HG03558 (cell line): ENCODE data around the gene NRF1.

Experiments used
- ATAC-seq: cut with Tn5 transposase; IDR thresholded peaks from one replicate; pipeline ENCODE4 v1.9.1; 2021; ENCODE audit warnings: moderate number of reproducible peaks; ENCODE audit not compliant: unreplicated experiment; ENCODE audit errors: extremely low read depth

The NRF1 gene

DNA sequence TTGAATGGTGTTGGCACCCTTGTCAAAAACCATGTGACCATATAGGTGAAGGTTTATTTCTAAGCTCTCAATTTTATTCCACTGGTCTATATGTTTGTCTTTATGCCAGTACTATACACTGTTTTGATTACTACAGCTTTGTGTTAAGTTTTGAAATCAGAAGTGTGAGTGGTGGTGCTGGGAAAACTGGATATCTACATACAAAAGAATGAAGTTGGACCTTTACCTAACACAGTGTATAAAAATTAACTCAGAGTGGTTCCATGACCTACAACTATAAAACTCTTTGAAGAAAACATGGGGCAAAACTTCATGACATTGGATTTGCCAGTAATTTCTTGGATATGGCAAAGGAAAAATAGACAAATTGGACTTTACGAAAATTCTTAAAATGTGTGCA, 112.2 kb downstream of the NRF1 start:
- ATAC-seq: no peak

DNA sequence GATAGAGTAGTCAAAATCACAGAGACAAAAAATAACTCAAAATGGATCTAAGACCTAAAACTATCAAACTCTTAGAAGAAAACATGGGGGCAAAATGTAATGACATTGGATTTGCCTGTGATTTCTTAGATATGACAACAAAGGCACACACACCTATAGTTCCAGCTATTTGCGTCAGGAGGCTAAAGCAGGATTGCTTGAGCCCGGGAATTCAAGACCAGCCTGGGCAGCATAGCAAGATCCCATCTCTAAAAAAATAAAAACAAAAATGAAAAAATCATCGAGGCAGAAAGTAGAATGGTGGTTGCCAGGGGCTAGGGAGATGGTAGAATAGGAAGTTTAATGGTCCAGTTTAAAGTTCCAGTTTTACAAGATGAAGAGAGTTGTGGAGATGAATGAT, 113.3 kb downstream of the NRF1 start:
- no peak for ATAC-seq

DNA sequence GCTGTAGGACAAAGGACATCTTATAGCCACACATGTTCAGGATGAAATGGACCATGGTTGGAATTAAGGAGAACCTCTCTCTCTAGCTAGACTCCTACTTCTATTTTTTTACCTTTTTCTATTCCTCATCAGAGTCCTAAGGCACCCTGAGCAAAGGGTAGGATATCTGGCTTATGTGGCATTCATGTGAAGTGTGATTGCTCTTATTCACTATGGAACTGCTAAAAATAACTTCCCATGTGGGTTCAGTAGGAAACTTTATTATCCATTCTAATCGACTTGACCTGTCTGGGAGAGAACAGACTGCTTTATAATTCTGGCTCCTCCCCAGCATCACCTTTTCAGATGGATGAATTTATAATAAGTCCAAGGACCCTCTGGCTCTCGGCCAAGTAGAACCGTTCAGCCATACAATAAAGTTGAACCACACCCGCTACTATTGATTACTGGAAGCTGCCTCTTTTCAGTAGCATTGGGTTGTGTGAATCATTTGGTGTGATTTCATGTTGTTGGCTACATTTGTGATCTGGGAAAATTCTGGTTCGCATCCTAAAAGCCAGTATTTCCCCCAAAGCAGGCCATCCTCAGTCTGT, 117.5 kb downstream of the NRF1 start:
- ATAC-seq: no peak

DNA sequence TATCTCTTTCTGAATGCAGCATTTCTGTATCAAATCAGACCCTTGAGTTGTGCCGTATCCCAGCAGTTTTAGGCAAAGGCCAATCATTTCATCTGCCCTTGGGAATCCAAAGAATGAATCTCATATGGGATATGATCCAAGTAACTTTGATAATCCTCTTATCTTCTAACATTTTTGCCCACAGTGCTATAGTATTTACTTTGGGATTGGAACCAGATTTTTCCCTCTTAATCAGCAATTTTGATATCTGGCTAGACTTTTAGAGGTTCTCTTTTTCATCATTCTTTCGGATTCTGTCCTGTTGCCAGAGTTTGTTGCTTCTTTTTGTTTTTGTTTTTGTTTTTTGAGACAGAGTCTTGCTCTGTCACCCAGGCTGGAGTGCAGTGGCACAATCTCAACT, 118.0 kb downstream of the NRF1 start:
- ATAC-seq: no peak

DNA sequence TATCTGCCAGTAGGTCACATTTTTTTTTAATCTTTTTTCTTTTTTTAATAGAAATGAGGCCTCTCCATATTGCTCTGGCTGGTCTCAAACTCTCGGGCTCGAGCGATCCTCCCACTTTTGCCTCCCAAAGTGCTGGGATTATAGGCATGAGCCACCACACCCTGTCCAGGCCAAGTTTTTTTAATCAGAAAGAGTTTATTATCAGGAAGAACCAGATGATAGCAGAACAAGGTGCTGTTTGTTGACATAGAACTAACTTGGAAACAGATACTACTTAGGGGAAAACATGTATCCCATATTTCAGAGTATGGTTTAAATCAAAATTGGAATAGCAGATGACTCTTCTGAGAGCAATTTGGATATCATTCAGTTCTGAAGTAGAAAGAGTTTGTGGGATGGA, 118.6 kb downstream of the NRF1 start:
- ATAC-seq: no peak

DNA sequence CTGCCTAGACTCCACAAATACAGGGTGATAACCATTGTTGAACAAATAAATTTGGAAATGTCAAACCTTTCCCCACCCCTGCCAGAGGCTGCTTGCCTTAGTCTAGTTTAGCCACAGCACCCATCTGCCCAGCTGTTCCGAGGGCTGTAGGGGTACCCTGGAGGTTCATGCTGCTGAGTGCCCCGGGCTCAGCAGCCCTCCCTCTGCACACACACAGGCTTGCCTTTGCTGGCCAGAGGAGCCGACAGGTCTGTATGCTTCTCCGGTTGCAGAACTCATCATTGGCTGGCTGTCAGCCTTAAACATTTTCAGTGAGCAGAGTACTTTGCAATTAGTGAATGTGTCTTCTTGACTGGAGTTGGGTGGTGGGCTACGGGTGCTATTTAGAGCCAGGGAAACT, 122.9 kb downstream of the NRF1 start:
- no peak for ATAC-seq

DNA sequence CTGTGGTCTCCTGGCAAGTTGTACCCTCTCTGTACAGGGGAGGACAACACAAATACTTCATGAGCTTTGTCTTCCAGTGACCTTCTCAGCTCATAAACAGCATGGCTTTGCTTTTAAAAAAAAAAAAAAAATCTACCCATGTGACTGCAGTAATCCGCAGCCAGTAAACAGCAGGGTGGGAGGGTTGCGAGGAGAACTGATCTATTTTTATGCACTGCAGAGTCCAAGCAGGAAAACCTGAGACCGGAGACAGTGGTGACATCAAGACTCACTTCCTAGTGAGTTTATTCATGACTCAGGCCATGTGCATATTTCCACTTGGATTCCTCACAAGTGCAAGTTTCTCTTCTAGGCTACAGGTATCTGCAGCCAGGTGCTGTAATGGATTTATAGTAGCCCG, 127.9 kb downstream of the NRF1 start:
- ATAC-seq: no peak

DNA sequence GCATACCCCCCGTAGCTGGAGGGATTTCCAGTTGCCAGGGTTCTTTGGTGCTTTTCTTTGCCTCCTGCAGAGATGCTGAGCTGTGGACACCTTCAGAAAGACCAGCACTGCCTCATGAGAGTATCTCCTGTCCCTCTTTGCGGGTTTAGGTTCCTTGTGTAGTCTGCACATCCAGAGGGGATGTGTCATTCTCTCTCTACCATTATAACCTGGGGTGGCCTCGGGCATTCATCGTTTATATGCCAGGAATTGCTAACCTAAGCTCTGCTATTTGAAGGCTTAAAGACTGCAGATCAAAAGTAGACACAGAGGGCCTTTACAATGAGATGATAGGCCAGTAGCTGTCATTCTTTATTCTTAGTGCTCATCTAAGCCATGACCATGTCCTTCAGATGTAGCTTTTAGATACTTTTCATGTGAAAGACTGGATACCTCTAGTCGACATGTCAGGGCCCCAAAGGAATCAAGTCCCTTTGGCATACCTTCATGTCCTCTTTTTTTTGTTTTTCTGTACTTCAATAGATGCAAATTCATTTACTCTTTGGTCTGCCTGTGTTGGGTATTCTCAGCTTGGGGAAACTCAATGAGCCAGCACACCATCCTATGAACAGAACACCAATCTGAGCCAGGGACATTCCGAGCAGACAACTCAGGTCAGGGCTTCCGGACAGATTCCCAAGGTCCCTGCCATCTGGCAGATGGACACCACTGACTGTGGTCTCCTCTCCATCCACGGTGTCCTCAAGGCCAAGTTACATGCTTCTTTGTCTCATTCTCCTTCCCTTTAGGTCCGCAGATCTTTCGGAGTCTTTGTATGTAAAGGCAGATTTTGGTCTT, 129.3 kb downstream of the NRF1 start:
- ATAC-seq: no peak

DNA sequence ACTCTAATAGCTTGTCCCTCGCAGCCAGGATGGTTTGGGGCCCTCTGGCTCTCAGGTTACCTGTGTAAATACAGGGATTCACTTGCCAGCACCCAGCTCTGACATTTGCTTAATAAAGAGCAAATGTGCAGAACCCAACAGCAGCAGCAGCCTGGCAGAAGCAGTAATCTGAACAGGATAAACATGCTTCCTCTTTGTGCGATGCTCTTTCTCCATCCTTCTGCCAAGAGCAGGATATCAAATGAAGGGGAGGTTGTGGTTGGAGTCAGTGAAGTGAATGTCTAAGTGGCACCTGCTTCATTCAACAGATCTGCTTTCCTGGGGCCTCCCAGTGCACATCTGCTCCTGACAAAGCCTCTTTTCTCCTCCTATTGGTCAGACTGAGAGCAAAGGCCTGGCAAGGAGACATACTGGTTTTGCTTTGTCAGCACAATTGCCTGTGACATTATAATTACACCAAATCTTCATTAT, 130.3 kb downstream of the NRF1 start:
- ATAC-seq: no peak

DNA sequence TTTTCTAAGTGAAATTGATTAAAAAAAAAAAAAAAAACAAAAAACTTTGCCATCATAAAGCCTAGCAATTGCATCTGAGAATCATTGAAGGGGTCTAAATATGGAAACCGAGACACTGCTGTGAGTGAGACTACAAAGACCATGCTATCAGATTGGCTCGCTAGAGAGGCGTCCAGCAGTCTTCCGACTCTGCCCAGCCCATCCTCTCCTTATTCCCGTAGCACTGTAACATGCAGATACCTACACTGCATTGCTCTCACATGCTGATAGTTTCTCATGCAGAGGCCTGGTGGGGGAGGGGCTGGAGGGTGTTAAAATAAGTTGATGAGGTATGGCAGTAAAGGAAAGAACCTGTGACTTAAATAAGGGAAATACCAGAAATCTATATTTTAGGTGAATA, 130.7 kb downstream of the NRF1 start:
- ATAC-seq: no peak

DNA sequence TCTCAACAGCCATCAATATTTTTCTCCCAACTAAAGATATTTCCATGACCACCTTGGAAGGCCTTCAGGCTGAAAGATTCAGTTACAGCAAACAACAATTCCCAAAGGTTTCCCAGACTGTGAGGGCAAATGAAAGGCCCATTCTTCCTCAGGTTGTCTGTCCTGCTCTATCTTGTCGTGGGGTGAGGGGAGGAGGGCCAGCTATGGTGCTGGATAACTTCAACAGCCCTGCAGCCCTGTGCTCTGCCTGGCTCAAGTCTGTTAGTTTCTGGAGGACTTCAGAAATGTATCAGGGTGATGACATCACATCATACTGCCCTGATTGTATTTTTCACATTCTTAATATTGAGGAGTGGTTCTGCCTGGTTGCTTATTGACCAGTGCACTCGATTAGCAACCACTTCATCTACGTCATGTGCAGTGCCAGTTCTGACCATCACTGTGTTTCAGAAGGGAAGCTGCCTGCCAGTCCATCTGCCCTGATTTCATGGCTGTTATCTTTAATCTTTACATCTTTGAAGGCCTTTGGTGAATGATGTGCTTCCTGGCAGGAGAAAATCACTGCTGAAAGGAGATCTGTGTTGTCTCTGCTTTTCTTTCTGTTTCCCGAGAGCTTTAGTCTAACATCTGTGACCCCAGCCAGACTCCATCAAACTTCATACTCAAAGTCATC, 135.5 kb downstream of the NRF1 start:
- ATAC-seq: no peak

DNA sequence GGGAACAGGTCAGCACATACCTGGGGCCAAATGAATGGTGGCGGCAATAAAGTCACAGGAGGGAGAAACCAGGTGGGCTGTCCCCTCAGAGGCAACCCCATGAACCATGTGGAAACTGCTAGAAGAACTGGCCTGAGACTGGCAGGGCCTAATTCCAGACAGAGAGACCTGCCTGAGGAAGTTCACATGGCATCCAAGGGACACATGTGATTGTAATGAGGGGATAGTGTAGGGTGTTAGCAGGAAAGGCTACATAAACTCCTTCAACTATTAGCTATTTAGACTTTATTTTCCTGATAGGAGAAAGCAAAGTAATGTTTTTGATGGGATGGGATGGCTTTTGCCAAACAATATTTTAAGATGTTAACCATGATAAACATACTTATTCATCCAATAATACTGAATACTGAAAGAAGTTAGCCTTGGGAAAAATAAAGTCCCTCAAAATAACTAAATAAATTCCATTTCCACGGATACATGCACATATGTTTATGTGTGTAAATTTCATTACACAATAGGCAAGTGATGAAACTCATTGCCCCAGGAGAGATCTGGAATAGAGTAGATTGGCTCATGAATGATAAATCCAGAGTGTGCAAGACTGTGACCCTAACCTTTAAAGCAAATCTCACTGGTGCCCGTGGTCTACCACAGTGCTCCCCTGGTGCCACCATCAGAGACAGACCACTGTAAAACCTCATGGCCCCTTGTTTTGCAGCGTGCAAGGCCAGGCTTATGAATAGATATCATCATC, 137.0 kb downstream of the NRF1 start:
- no peak for ATAC-seq

DNA sequence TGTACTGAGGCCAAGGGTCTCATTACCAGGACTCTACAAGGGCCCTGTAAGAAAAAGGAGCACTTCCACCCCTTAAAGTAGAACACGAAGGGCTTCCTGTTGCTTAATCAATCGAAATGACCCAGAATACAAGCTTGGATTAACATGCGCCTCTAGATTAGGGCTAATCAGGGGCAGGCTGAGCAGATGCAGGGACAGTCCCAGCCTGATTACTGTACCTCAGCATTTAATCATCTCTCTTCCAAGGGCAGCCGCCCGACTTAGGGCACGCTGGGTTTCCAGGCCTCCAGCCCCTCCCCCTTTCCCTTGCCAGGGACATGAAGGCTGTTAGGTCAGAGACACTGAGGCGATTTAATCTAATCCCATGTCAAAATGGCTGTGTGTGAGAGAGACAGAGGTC, 138.6 kb downstream of the NRF1 start:
- no peak for ATAC-seq

DNA sequence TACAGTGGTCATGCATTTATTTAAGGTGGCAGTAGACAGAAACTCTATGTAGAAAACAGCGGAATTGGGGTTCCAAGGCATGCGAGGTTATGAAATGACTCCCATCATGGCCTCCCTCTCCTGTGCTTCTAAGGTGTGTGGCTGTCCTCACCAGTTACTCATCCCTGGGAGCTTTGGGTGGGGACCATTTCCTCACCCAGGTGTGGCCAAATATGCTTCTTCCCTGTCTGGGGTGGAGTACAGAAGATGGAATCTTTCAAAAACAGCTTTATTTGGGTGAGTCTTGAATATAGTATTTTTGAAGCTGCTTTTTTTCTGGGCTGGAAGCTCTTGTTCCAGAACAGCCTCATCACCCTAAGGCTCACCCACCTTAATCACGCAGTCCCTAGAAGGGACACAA, 139.0 kb downstream of the NRF1 start:
- ATAC-seq: no peak

DNA sequence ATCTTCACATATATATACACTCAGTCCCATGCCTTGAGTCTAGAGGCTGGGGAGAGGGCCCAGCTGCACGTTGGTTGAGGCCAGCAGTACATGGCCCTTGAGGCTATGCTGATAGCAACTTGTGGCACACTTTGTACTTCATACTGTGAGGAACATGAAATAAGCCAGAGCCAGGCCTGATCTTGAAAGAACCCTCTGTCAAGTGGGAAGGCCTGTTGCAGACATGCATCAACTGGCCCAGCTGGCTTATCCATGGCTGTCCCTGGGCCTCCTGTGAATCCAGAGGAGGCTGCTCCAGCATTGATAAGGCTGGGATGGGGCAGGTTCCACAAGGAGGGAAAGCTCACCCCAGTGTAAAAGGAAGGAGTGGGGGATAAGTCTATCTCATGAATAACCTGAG, 140.4 kb downstream of the NRF1 start:
- no peak for ATAC-seq

DNA sequence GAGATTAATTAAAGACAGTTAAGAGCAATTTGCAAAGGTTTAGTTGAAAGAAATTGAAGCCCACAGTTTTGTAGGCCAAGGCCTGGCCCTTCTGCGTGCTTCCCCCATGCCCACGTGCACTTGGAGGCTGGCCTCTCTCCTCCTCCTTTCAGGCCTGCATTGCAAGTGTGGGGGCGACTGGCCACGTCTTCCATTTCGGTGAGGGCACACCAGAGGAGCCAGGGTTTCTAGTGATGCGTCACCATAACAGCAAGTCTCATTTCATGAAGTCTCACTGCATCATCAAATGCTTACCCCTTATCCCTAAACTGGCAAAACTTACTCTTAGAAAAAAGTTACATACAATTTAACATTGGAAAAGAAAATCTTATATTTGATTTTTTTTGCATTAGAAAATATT, 141.2 kb downstream of the NRF1 start:
- ATAC-seq: no peak

DNA sequence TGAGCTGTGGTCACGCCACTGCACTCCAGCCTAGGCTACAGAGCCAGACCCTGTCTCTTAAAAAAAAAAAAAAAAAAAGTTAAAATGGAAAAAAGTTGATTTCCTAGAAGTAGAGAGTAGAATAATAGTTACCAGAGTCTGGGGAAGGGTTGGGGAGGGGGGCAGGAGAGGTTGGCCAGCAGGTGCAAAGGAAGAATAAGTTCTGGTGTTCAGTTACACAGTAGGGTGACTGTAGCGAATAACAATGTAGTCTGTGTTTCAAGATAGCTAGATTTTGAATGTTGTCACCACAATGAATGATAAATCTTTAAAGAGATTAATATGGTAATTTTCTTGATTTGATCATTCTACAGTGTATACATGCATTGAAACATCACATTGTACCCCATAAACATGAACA, 142.9 kb downstream of the NRF1 start:
- no peak for ATAC-seq

DNA sequence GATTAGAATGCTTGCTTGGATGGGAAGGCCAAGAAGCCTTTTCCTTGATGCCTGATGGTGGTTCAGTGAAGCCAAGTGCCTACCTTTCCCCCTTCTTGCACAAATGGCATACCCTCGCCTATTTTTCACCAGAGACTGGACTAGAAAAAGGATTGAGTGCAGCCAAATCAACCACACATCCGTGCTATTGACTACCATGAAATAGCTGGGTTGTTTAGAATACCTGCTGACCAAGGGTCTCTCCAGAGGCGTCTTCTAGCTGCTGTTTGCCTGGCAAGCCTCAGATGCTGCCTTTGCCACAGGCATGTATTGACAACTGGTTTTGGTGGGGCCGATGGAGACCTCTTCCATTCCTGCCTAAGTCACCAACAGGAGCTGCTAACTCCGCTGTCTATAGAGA, 146.5 kb downstream of the NRF1 start:
- ATAC-seq: no peak

DNA sequence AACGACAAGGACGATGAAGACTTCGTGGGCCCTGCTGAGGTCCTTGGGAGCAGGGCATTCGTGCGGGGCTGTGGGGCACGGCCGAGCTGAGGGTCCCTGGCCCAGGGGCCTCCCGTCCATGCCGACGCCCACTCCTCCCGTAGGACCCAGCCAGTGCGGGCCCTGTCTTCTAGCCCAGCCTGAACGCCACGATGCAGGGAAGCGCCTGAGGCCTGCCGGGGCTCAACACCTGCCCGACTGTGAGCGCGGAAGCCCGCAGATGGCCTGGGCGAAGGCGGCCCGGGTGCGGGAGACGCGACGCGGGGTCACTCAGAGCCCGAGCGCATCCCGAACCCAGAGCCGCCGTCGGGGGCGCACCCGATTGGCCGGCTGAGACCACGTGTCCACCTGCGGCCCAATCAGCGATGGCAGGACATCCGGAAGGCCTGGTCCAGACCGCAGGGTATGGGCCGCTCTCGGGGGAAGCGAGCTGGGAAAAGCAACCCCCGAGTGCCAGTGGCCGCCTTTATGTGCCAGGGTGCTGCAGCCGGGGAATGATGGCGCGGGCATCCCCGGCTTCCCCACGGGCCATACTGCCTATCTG, 151.0 kb downstream of the NRF1 start:
- no peak for ATAC-seq

DNA sequence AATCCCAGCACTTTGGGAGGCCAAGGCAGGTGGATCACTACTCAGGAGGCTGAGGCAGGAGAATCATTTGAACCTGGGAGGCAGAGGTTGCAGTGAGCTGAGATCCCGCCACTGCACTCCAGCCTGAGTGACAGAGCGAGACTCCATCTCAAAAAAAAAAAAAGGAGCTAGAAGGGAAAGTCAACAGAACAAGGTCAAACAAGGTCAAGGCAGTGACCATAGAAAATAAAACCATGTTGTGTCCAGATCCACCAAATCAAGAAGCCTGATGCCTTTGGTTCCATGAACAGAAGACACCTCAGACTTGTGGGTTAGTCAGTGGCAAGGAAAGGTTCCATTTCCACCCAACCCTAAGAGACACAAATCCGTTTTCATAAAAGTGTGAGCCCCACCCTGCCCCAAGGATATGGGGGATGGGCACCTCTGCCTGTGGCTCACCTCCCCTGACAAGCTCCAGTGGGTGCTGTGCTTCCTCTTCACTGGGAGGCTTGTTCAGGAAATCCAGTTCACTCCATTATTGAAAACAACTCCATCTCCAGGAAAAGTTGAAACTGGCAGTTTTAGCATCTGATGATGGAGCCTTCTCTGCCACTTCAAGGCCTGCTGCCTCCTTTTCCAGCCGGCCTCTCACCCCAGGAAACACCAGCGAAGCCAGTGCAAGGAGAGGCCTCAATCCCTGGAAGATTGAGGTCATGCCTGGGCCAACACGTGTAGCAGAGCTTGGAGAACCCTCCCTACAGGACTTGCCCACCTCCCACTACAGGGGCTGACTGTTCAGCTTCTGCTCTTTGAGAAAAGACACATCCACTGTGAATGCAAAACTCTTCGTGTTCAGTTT, 152.9 kb downstream of the NRF1 start:
- no peak for ATAC-seq
